D721Med (cell line): ENCODE results near the gene COG3.

Experiments
- DNase-seq: peaks from one replicate; pipeline ENCODE4 v3.0.0; 2011; ENCODE audit warnings: low spot score; ENCODE audit not compliant: insufficient read length
- FAIRE-seq: peaks from 2 replicates; lab custom pipeline; 2011; peaks lifted over from hg19 to GRCh38; lab: Jason Lieb, UNC
- TF ChIP-seq, protein P1 (sequence below): IDR thresholded peaks from 2 replicates; pipeline ENCODE4 v1.5.1; 2012; ENCODE audit warnings: mild to moderate bottlenecking, control low read depth; ENCODE audit not compliant: insufficient read depth; ENCODE audit errors: missing control alignments

The COG3 gene

GRCh38 chr13:45510672-45511071 is 45.9 kb downstream of the COG3 start:
- peak; percentile 17 for DNase-seq
- TF ChIP-seq, protein P1, sequence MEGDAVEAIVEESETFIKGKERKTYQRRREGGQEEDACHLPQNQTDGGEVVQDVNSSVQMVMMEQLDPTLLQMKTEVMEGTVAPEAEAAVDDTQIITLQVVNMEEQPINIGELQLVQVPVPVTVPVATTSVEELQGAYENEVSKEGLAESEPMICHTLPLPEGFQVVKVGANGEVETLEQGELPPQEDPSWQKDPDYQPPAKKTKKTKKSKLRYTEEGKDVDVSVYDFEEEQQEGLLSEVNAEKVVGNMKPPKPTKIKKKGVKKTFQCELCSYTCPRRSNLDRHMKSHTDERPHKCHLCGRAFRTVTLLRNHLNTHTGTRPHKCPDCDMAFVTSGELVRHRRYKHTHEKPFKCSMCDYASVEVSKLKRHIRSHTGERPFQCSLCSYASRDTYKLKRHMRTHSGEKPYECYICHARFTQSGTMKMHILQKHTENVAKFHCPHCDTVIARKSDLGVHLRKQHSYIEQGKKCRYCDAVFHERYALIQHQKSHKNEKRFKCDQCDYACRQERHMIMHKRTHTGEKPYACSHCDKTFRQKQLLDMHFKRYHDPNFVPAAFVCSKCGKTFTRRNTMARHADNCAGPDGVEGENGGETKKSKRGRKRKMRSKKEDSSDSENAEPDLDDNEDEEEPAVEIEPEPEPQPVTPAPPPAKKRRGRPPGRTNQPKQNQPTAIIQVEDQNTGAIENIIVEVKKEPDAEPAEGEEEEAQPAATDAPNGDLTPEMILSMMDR, result no peak
- peak; percentile 94 for FAIRE-seq

DNA sequence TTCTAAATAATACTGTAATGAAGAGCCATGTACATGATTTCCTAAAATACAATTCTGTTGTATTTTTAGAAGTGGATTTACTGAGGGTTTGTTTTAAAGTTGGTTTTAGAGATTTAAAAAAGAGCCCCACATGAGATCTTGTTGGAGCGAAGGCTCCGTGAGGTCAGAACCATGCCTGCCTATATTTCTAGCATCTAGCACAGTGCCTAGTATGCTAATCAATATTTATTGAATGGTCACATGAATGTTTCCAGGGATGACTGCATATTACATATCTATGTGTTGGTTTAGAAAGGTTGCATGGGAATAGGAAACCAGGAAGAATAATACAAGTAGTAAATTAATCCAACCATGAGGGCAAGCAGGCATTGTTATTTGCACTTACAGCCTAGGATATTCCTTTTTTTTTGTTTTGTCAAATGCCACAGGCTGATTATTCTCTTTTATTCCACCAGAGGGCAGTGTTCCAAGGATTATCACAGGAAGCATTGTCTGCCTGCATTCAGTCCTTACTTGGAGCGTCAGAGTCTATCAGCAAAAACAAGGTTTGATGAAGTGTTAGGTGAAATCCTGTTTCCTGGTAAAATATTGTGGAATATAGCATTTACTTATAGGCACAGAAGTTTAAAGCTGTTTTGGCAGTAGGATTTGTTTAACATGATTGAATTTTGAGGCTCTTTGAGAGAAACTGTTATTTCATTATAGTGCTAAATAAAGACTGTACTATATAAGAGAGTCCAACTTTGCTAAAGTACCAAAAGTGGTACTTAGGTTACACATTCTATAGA is 46.8 kb downstream of the COG3 start:
- FAIRE-seq (peak; percentile 92), DNase-seq (no peak)

GRCh38 chr13:45512098-45512496 is 47.4 kb downstream of the COG3 start:
- FAIRE-seq, result no peak
- TF ChIP-seq, protein P1, result no peak
- no peak for DNase-seq

More for the DNA sequence above, 46.8 kb downstream of the COG3 start:
- TF ChIP-seq, protein P1, result peak; percentile 73

DNA sequence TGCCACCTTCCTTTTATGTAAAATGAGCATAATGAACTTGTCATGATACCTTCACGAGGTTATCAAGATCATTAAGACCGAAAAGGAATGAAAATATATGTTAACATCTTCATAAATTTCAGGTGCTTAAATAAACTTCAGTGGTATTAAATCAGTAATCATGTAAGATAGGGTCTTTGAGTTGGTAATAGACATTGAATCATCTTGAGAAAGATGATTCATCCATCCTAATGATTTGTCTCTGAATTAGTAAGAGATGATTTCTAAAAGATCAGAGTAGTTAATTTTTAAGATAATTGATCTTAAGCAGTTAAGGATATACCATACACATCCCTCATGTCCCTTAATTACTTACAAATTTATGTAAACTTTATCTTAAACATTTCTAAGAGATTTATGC is 52.0 kb downstream of the COG3 start:
- DNase-seq, result no peak
- TF ChIP-seq, protein P1, result no peak
- FAIRE-seq, result no peak

- DNase-seq, result no peak
- no peak for FAIRE-seq
- TF ChIP-seq, protein P1, result no peak
These were observed 53.9 kb downstream of the COG3 start for GRCh38 chr13:45518525-45519245.

GRCh38 chr13:45519493-45519892 is 54.8 kb downstream of the COG3 start:
- TF ChIP-seq, protein P1, result no peak
- FAIRE-seq, result no peak

More at GRCh38 chr13:45519493-45519892, 54.8 kb downstream of the COG3 start:
- no peak for DNase-seq
